K562 (cell line): ENCODE measurements around the gene FRRS1. TPM values are rescaled to one million over a fixed set of nuclear protein-coding genes. Genes with fewer than 3 reads are reported as not detected.

Source experiments
- ADNP ChIP-seq: fragments of 200-800 bp; sonication (Bioruptor generic); IDR thresholded peaks from 2 replicates; pipeline ENCODE4 v1.6.1; 2016; ENCODE audit warnings: missing genetic modification characterization, missing compliant biosample characterization
- ARID2 ChIP-seq: fragments of 450-650 bp; IDR thresholded peaks from 2 replicates; pipeline ENCODE4 v1.6.1; 2017; ENCODE audit warnings: antibody characterized with exemption, mild to moderate bottlenecking
- ATF1 ChIP-seq, 2 experiments: fragments of 450-650 bp in 1 of 2; IDR thresholded peaks; 2 replicates each; pipeline ENCODE4 v1.6.1; 2016; ENCODE audit warnings: missing compliant biosample characterization in 1 of 2, missing genetic modification characterization in 1 of 2
- BCL6 ChIP-seq: fragments of 250-450 bp; sonication (Bioruptor Pico); IDR thresholded peaks from 2 replicates; pipeline ENCODE4 v1.4.0; 2020
- BRF2 ChIP-seq: IDR thresholded peaks from 3 replicates; pipeline ENCODE4 v1.6.1; 2011; ENCODE audit warnings: borderline replicate concordance, mild to moderate bottlenecking; ENCODE audit not compliant: insufficient read length, insufficient read depth
- DEAF1 ChIP-seq: fragments of 450-650 bp; formaldehyde crosslinking; IDR thresholded peaks from 2 replicates; pipeline ENCODE4 v1.4.0; 2020; ENCODE audit warnings: mild to moderate bottlenecking, moderate library complexity
- E2F8 ChIP-seq: fragments of 450-650 bp; IDR thresholded peaks from 2 replicates; pipeline ENCODE4 v1.7.1; 2018; ENCODE audit warnings: mild to moderate bottlenecking, low read depth; ENCODE audit not compliant: partially characterized antibody
- ELF1 ChIP-seq: fragments of 200-800 bp; sonication (Bioruptor generic); IDR thresholded peaks from 2 replicates; pipeline ENCODE4 v1.6.1; 2016; ENCODE audit warnings: missing genetic modification characterization, missing compliant biosample characterization
- ELF2 ChIP-seq: fragments of 250-450 bp; sonication (Bioruptor Pico); IDR thresholded peaks from 2 replicates; pipeline ENCODE4 v1.5.0; 2021; ENCODE audit warnings: mild to moderate bottlenecking
- FOXJ3 ChIP-seq: sonication (generic); formaldehyde crosslinking; IDR thresholded peaks from 2 replicates; pipeline ENCODE4 v1.4.0; 2020; ENCODE audit warnings: mild to moderate bottlenecking, missing genetic modification reagents
- OTX1 ChIP-seq: fragments of 450-650 bp; formaldehyde crosslinking; IDR thresholded peaks from 2 replicates; pipeline ENCODE4 v1.4.0; 2022; ENCODE audit warnings: mild to moderate bottlenecking
- RBM22 ChIP-seq: fragments of 200-400 bp; formaldehyde crosslinking; IDR thresholded peaks from 2 replicates; pipeline ENCODE4 v1.6.1; 2018; ENCODE audit warnings: low read length, low read depth; ENCODE audit not compliant: poor library complexity, severe bottlenecking
- SMC3 ChIP-seq: conservative IDR thresholded peaks from 2 replicates; pipeline ENCODE4 v1.6.1; 2011; ENCODE audit warnings: low read depth, low read length, improper control_type of control experiment; ENCODE audit not compliant: insufficient read depth
- STAT6 ChIP-seq: sonication (generic); formaldehyde crosslinking; IDR thresholded peaks from 2 replicates; pipeline ENCODE4 v1.8.1; 2023; ENCODE audit warnings: mild to moderate bottlenecking, missing genetic modification reagents
- SUPT5H ChIP-seq: fragments of 450-650 bp; IDR thresholded peaks from 2 replicates; pipeline ENCODE4 v1.6.1; 2016
- TAF1 ChIP-seq: IDR thresholded peaks from 2 replicates; pipeline ENCODE4 v1.6.1; 2011; ENCODE audit warnings: mild to moderate bottlenecking, low read length, moderate library complexity; ENCODE audit not compliant: insufficient read depth, control insufficient read depth, severe bottlenecking; ENCODE audit errors: extremely low read depth
- TCF7L2 ChIP-seq: fragments of 150-350 bp; IDR thresholded peaks from 2 replicates; pipeline ENCODE4 v1.6.1; 2016; ENCODE audit warnings: low read depth, mild to moderate bottlenecking, low read length, moderate library complexity
- XRCC3 ChIP-seq: fragments of 450-650 bp; IDR thresholded peaks from 2 replicates; pipeline ENCODE4 v1.6.1; 2017; ENCODE audit warnings: mild to moderate bottlenecking, moderate library complexity
- XRCC5 ChIP-seq: fragments of 200-400 bp; formaldehyde crosslinking; IDR thresholded peaks from 2 replicates; pipeline ENCODE4 v1.6.1; 2017; ENCODE audit warnings: low read depth, mild to moderate bottlenecking, low read length
- polyA plus RNA-seq, 8 experiments: library from polyadenylated mRNA; depleted of rRNA in 4 of 8; stranded (reverse) in 5 of 8; unstranded in 3 of 8; fragments of >200 nt; fragmentation: Nextera tagmentation in 2 of 8; fragmentation: Illumina TruSeq in 1 of 8; extraction: Ambion mirVana in 2 of 8; extraction: Trizol in 1 of 8; gene quantifications; 2 replicates each; pipeline versions ENCODE4 v1.2.1 to v1.2.3, GENCODE V29; 2011 to 2014; ENCODE audit warnings: inconsistent platforms in 1 of 8, missing spikeins in 1 of 8
- total RNA-seq, 7 experiments: library from RNA; depleted of rRNA in 6 of 7; stranded (reverse); fragments of >200 nt in 6 of 7; fragmentation: Illumina TruSeq in 2 of 7; extraction: Trizol in 2 of 7; gene quantifications; 2 replicates each; pipeline versions ENCODE4 v1.2.1 to v1.2.3, GENCODE V29; 2011 to 2021; ENCODE audit warnings: low replicate concordance in 1 of 7

Gene FRRS1
- total and polyA plus RNA-seq, 9 of the 15 experiments (the other 6 are each of a cell fraction or from before 2014, with no cell fraction given), result 0.87 to 54.0 (median 23.7) TPM

GRCh38 chr1:99707535-99708142, 58.8 kb downstream of the FRRS1 start (continued):
- TF ChIP-seq E2F8 (no peak), RBM22 (no peak), SUPT5H (0 out of 2 replicates have a peak, but pooled peaks have one; percentile 14), ADNP (tag) (no peak), ELF2 (no peak), ELF1 (tag) (no peak), XRCC3 (no peak), STAT6 (no peak), ARID2 (0 out of 2 replicates have a peak, but pooled peaks have one; percentile 53), TCF7L2 (no peak), OTX1 (no peak), BRF2 (no peak), TAF1 (no peak), DEAF1 (CRISPR knock-in tag) (peak; percentile 43; the same call in 1 of the 2 replicates), SMC3 (peak; percentile 82), ATF1 (CRISPR knock-in tag; IDR thresholded peaks at IDR 0.05) (no peak), ATF1 (tag; IDR thresholded peaks at IDR 0.05) (no peak), XRCC5 (no peak), FOXJ3 (CRISPR knock-in tag) (no peak), BCL6 (CRISPR knock-in tag) (no peak)
